NCI-H2227 (cell line): ENCODE results near the gene CSGALNACT2.

ENCODE experiments used
- DNase-seq: peaks from one replicate; lab custom pipeline; 2025; ENCODE audit not compliant: unreplicated experiment; lab: John Stamatoyannopoulos, UW

CSGALNACT2 gene

DNA sequence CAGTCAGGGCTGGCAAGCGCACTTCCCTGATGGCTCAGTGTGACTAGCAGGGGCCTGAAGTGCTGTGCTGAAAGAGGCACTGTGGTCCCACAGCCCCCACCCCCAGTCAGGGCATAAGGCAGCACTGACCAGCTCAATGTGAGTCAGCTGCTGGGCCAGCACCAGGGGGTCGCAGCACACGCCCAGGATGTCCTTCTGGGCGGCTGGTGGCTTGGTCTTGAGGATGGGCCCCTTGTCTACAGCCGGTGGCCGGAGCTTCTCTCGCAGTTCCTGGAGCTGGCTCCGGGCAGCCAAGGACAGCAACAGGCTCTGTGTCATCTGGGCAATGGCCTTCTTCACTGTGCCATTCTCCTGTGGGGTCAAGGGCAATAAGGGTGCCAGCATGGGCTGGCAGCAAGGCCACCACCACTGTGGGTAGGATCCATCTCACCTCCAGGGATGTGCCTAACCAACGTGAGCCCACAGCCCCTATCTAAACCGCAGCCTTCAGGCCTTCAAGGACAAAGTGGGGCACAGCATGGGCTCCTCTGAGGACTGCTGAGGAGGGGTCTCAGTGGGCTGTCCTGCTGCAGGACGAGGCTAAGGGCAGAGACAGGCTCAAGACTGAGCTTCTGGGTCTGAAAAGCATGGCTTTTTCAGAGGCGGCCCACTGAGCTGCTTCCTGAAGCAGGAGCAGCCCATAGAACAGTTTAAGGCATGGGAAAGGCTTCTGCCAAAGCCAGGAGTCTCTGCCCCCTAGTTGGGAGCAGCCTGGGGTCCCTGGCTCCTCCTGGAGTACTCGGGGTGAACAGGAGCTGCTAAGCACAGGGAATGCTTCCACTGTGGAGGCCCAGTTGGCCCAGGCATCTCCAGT lies 62.5 kb downstream of the CSGALNACT2 start:
- no peak for DNase-seq

DNA sequence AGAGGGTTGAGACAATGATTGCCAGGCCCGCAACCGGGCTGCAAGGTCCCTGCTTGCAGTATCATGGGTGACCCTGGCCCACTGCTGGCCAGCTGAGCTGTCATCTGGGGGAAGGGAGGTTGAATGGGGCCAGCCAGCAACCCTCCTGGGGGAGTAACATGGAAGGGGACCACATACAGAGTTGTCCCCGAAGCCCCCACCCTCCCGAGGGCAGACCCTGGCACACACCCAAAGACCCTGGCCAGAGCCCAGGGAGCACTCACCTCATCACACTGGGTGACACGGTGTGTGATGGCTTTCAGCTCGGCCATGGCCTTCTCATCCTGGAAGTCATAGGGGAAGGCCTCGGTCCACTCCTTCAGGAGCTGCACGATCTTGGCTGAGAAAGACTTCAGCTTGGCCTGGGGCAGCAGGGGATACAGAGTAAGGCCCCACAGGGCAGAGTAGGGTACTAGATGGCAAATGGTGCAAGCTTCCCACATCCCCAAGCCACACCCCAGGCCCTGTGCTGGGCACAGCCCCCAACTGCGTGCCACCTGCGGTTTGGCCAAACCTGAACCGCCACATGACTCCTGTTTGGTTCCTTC lies 63.4 kb downstream of the CSGALNACT2 start:
- no peak for DNase-seq

DNA sequence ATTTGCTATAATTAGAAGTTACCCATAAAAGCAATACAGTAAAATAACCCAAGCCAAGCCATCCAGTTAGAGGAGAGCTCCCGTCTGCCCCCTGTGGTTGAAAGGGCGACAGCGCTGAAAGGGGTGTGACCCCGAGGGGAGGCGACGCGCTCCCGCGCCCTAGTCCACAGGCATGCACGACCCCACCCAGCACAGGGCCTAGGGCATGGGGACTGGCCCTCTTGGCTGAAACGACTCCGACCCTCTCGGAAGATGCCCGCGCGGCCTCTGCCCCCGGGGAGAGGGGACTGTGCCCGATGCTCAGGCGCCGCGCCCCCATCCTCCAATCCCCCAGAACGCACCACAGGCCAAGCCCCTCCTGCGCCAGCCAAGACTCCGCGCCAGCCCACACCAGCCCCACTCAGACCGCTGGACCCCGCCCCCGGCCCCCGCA lies 64.0 kb downstream of the CSGALNACT2 start:
- DNase-seq = no peak

DNA sequence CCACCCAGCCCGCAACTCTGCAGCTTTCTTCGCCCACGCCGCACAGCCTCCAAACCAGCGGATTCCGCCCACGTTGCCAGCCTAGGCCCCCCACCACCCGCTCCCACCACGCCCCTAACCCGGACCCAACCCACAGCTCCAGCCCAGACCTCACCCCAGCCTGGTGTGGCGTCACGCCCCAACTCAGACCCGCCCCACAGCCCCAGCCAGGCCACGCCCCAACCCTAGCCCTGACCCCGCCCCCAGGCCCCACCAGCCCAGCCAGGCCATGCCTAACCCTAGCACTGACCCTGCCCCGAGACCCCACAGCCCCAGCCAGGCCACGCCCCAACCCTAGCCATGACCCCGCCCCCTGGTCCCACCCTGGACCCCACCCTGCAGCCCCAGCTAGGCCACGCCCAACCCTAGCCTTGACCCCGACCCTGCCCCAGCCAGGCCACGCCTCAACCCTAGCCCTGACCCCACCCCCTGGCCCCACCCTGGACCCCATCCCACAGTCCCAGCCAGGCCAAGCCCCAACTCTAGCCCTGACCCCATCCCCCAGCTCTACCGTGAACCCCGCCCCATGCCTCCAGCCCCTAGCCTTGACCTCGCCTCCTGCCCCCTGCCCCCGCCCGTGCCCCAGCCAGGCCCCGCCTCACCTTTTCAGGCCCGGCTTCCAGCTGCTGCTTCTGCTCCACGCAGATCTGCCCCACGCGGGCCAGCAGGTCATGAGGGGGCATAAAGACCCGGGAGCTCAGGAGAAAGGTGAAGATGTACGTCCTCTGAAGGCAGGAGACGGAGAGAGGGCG lies 64.6 kb downstream of the CSGALNACT2 start:
- DNase-seq = no peak

DNA sequence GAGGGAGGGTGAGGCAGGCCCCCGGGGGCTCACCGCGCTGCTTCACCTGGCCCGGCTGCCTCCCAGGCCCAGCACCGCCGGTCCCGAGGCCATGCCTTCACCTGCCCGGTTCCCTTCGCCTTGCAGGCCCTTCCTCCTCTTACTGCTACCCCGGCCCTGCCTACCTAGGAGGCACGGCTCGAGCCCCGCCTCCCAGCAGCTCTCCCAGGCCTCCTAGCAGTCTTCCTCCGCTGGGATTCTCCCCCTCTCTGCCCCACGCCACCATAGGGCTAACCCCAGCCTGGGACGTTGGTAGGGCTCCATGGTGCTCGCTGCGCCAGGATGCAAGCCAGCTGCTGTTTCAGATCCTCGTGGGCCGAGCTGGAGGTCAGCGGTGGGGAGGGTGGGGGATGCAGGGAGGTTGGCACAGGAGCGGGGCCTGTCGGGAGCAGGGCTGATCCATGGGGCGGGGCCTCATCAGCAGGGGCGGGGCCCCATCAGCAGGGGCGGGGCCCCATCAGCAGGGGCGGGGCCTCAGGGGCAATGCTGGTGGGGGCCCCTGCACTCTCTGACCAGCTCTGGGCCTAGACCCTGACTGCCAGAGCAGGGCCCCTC lies 65.3 kb downstream of the CSGALNACT2 start:
- no peak for DNase-seq

DNA sequence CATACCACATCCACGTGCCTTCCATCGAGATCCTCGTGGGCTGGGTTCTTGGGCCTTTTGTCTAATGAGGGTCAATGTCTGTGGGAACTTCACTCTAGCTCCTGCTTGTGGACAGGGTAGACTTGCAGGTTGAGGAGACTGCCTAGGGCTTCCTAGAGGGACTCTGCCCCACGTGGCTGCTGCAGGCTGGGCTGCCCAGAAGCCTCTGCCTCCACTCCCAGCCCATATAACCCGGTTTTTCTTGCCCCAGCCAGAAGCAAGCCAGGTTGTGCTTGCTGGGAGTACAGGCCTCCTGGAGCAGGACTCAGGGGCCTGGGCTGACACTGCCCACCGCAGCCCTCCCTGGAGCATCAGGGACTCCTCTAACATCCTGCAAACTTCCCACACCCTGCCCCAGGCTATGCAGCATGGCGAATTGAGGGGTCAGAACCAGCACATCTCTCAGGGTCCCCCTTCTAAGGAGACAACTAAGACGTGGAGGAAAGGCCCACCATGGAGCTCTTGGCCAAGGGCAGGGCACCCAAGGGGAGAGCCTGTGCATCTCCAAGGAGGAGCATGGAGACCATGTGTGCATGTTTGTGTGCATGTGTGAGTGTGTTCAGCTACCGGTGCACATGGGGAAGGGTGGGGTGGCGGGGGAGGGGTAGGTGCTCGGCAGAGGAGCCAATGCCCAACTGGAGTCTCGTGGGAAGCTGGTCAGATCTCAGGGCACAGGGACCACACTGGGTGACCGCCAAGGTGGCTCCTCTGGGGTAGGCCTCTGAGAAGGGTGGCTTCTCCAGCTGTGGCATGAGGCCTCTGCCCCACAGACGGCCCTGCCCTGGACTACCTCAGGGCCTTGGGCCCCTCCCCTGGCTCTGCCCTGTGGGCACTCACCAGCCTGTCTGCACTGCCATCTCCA lies 66.0 kb downstream of the CSGALNACT2 start:
- DNase-seq = no peak

DNA sequence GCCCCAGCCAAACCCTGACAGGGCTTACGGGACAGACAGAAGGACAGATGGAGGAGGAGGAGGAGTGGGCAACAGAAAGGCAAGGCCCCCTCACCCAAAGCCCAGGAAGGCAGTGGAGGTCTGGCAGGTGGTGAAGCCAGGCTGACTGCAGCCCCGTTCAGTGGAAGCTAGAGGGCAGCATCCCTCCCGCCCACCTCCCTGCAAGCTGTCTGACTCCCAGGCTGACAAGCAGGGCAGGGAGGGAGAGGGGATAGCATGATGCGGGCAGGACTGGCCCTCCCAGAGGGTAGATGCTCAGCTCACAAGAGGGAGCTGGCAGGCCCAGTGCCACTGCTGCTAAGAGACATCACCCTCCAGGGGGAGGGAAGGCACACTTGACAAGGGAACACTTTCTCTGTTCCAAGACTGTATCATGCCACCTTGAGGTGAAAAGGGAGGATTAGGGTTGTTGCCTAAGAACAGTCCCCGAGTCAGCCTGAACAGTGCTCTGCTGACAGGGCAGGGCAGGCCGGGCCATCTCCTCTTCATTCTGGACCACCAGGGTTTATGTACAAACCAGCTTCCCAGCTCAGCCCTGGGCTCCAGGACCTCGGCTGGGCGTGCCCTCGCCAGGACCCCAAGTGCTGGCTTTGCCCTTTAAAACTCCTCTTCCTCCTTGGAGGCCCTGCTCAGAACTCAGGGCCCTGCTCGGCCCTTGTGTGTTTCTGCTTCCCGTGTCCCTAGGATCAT lies 66.9 kb downstream of the CSGALNACT2 start:
- peak; percentile 41 for DNase-seq

DNA sequence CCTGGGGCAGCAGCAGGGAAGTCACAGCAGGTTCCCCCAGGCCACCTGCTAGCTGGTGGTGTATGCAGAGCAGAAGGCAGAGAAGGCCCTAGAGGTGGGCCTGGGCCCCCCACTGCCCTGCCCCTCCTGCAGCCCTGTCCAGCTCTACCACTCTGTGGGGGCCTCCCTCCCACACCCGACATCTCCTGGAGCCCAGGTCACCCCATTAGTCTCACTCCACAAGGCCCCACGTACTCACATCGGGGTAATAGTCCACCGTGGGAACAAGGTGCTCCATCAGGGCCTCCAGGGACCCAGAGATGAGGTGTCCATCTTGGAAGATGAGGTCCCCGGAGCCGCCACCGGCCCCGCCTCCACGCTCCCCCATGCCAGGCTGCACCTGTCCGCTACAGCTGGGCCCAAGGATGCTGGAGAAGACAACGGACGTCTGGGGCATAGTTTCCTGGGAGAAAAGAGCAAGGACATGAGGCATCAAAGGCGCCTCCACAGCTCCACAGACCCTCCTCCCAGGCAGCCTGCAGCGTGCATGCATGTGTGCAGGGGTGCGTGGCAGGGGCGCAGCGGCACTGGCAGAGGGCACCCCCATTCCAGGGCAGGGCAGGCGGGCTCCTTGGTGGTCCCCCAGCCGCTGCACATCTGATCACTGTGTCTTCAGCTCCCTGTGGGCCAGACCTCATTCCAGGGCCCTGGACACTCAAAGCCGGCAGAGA lies 67.6 kb downstream of the CSGALNACT2 start:
- DNase-seq = no peak

DNA sequence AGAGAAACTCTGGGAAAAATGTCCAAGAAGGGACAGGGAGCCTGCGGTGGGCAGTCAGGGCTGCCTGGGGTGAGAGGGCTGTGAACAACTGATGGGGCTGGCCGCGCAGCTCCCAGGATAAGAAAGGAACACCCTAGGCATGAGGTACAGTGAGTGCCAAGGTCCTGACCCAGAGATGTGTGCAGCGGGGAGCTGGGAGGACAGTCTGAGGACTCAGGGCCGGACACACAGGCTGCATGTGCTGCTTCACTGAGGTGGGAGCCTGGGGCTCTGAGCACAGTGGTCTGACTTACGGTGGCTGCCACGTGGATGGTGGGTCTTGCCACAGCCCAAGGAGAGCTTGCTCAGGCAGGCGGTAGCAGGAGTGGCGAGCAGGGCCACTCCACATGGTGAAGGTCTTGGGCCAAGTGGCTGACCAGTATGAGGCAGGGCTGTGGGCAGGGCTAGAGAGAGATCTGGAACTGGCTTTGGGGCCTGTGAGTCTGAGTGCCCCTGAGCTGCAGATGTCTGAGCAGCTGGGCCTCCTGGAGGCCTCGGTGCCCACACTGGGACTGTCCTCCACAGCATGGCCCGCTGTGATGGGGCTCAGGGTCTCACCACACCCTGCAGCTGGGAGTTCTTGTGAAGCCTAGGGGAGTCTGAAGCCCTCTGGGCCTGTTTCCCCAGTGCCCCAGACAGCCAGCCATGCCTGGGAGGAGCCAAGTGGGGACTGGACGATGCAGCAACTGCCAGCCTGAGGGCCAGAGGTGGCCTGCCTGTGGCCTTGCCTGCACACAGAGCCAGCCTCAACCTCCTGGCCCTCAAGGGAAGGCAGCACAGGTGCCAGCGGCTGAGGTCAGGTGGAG lies 68.4 kb downstream of the CSGALNACT2 start:
- no peak for DNase-seq

DNA sequence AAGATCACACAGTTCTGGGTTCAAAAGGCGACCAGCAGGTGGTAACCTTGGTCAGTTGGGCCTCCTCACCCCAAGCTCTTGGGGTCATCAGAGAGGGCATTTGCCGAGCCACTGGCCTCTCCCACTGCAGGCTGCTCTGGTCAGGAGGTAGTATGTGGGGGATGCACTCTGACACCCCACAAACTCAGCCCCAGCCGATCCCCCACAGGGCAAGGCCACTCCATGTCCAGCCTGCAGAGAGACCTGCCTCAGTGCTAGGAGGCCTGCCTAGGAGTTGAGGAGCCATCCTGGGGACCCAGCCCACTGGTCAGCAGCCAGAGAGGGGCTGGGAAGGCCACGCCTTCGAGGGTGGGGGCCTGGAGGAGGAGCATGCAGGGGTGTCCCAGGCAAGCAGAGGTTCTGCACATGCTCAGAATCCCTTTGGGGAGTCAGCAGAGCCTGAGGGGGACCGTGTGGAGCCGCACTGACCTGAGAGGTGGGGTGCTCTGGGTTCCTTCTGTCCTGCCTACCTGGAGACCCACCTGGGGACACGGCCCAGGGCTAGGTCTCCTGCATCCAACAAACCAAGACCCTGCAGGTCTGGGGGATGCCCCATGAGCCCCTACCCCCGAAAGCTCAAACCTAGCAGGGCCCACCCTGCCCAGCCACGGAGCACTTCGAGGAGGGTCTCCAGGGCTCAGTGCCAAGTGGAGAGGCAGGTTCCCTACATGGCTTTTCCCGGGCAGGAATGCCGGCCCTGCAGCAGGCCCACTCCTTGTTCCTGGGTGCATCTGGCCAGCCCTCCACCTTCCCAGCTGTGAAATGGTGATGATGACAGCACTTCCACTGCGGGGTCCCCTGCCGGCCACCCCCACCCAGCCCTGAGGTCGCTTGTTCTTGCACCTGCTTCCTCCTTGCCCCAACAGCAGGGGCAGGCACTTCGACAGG lies 70.2 kb downstream of the CSGALNACT2 start:
- no peak for DNase-seq

DNA sequence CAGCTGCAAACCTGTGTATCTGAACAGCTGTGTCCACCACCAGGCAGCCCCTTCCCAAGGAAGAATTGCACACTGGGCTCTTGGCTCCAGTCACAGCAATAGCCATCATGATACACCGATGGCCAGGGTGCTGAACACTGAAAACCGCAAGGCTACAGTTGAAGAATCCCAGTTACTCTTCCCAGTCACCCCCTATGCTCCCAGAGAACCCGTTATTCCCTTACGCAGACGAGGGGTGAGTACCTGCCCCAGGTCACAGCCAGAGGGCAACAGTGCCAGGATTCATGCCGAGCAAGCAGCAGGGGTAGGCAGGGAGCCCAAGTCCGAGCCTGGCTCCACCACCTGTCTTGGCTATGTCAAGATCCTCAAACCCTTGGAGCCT lies 70.8 kb downstream of the CSGALNACT2 start:
- no peak for DNase-seq

DNA sequence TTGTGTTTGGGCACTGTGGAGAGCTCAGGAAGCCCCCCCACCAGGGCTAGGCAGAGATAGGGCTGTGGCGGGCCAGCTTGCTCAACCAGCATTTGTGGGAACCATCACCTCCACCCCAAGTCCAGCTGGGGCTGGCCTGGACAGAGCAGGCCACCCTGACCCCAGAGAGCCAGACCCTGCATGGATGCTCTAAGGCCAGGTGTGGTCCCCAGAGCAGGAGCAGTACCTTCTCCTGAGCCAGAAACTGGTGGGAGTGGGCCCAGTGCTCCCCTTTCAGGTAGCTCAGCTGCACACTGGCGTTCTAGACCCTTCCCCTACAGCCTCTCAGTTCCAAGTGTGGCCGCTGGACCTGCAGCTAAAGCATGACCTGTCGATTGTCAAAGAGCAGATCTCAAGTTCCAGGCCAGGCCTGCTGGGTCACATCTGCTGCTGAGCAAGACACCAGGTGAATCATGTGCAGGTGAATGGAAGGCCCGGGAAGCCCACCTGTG lies 71.5 kb downstream of the CSGALNACT2 start:
- DNase-seq = no peak

DNA sequence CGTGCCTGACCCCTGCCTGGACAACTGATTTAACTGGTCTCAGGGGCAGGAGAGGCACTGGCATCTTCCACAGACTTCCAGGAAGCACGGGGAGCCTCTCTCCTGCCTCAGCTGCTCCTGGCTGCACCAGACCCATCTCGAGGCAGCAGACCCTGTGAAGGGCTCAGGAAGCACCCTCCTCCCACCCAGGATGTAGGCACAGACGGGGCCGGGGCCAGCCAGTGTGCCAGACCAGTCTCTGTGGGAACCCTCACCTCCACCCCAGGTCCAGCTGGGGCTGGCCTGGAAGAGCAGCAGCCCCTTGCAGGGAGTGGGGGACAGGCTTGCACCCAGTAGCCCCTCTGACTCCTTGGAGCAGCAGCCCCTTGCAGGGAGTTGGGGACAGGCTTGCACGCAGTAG lies 72.3 kb downstream of the CSGALNACT2 start:
- DNase-seq = no peak

DNA sequence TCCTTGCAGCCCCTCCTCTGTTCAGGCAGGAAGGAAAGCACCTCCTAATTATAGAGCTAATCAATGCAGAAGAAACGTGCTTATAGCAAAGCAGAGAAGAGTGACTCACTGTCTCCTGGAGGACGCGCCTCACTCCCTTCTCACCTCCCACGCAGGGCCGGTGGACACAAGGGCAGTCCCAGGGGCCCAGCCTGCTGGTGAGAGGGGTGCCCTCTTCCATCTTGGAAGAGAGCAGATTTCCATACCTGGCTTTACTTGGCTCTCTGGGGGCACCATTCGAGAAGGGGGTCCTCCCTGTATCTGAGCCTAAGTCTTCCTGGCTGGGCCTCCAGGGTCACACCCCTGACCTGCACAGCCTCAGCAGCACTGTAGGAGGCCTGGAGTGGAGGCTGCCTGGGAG lies 72.8 kb downstream of the CSGALNACT2 start:
- DNase-seq = no peak

DNA sequence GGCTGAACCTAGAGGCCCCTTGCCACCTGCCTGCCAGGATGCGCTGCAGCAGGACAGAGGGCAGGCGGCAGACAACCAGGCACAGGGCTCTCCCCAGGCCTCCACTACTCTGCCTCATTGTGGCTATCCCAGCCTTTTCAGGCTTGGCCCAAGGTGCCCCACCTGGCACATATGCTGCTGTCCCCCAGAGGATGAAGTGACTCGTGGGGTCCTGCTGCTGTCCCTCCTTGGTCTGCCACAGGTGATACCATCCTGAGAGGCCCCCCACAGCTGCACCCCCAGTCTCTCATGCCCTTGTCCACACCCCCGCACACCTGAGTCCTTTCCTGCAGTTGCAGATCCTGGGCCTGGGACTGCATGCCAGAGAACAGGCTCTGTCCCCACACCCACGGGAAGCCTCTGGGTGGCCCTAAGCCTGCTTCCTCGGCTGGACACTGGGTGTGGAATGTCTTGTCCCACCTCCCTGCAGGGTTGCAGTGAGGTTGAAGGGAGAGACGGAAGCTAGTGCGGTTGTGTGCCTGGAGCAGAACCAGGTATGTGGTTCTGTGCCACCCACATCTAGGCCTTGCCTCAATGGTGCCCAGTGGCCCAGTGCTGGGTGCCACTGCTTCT lies 73.3 kb downstream of the CSGALNACT2 start:
- DNase-seq = no peak

DNA sequence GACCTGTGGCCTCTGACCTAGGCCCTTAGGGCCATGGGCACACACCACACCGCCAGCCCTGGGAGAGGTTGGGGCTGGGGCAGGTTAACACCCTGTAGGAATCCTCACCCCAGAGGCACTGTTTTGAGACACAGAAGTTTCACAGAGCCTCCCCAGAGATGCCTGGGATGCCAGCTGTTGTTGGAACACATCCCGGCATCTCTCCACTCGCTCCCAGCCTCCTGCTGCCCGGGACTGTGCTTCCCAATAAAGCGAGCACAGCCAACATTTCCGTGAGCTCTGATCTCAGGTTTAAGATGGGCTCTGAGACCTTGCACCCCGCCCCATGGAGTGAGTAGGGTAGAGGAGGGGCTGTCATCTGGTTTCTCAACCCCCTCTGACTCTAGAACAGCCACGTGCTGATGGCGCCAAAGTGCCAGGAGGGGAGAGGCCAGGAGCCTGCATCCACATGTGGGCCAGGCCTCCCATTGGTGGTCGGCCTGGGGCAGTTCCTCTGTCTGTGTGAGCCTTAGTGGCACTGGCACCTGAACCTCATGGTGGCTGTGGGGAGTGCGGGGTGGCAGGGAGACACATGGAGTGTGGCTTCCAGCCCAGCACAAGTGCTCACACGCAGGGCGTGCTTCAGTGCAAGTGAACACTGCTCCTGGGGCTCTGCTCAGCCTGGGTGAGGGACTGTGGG lies 73.9 kb downstream of the CSGALNACT2 start:
- no peak for DNase-seq
